GM15510 (cell line): ENCODE measurements around the gene TECTB.

ENCODE experiments used
- POLR2A ChIP-seq: IDR thresholded peaks from 3 replicates; pipeline ENCODE4 v1.6.1; 2011; ENCODE audit warnings: borderline replicate concordance; ENCODE audit not compliant: insufficient read length; ENCODE audit errors: extremely low read depth

The TECTB gene

GRCh38 chr10:112289373-112290053 lies 6.3 kb downstream of the TECTB start:
- TF ChIP-seq POLR2A, result no peak

GRCh38 chr10:112290054-112290373 lies 6.8 kb downstream of the TECTB start:
- TF ChIP-seq POLR2A, result no peak

DNA sequence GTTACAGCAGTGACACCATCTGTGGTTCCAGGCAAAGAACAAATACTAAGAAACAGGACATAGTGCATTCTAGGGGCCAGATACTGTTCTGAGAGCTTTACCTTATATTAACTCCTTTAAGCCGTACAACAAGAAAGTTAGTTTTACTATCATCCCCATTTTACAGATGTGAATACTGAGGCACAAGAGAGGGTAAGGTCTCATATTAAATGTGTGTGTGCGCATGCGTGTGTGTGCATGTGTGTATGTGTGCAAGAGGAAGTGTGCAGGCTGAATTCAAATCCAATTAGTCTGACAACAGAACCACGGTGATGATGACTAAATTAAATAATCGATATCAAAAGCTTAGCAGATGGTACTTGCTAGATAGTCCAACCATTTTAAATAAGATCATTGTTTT lies 11.0 kb downstream of the TECTB start:
- no peak for TF ChIP-seq POLR2A

- TF ChIP-seq POLR2A, result no peak
Observed at GRCh38 chr10:112295853-112296830, 12.9 kb downstream of the TECTB start.

GRCh38 chr10:112296908-112297331 lies 13.7 kb downstream of the TECTB start:
- no peak for TF ChIP-seq POLR2A

GRCh38 chr10:112298581-112298980 lies 15.4 kb downstream of the TECTB start:
- TF ChIP-seq POLR2A, result no peak

DNA sequence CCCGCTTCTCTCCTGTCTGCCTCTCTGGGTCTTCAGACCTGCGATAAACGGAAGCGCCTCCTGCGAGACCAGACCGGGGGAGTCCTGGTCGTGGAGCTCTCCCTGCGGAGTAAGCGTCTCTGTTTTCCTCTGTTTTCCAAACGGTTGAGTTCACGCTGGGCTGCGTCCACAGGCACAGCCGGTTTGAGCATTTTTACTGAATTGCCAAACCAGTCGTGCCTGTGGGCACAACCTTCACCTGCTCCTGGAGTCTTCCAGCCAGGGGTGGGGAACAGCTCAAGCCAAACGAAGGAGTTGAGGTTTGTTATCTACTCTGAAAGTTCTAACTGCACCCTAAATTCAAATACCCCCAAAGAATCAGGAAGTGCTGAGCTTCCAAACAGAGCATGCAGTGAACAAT lies 16.3 kb downstream of the TECTB start:
- no peak for TF ChIP-seq POLR2A

DNA sequence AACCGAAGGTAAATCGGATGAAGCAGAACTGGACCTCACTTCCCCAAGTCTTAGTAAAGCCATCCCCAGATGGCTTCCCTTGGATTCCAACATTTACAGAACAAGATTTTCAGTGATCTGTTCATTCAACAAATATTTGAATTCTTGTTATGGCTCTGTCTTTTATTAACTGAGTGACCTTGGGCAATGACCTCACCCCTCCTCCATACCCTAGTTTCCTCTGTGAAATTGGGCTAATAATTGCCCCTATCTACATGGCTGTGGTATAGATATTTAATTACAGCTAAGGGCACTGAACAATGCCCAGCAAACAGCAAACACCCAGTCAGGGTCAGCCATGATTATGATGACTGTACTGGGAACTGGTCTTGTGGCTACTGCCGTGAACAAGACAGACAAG lies 19.1 kb downstream of the TECTB start:
- TF ChIP-seq POLR2A, result no peak

GRCh38 chr10:112303528-112303927 lies 20.3 kb downstream of the TECTB start:
- no peak for TF ChIP-seq POLR2A

- no peak for TF ChIP-seq POLR2A
Observed at GRCh38 chr10:112304267-112304859, 21.2 kb downstream of the TECTB start.

- TF ChIP-seq POLR2A, result no peak
Observed at GRCh38 chr10:112307358-112308124, 24.3 kb downstream of the TECTB start.

DNA sequence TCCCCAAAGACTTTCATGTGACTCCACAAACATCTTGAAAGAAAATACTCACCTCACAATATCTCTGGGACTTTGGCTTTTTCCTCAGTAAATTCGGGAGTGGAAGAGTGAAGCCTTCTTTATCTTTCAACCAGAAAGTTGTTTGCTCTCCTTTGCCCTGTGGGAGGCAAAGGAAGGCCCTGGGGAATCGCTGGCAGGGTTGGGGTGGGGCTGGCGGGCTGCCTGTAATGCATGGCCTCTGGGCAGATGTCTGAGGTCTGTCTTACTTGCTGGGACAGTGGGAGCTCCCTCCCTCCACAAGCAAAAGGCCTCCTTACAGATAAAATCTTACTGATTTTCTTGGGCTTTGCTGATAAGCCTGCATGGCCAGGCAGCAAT lies 24.9 kb downstream of the TECTB start:
- no peak for TF ChIP-seq POLR2A

- TF ChIP-seq POLR2A, result no peak
Observed at GRCh38 chr10:112311481-112311880, 28.3 kb downstream of the TECTB start.

DNA sequence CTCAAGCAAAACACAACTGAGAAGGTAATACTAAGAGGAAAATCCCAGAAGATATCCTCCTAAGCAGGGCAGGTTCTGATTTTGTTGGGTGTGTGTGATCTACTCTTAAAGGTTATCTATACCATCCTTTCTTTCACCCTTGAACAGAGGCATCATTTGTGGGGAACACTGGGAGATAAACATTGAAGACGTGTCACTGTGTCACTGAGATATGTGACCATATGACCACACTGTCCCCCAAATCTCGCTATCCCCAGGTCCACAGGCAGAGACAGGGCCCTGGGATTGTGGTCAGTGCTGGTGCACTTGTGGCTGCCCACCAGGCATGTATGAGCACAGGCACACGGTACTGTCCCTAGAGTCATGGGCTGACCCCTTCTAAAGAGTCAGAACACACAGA lies 30.0 kb downstream of the TECTB start:
- no peak for TF ChIP-seq POLR2A

- TF ChIP-seq POLR2A, result no peak
Observed at GRCh38 chr10:112313911-112314310, 30.7 kb downstream of the TECTB start.

DNA sequence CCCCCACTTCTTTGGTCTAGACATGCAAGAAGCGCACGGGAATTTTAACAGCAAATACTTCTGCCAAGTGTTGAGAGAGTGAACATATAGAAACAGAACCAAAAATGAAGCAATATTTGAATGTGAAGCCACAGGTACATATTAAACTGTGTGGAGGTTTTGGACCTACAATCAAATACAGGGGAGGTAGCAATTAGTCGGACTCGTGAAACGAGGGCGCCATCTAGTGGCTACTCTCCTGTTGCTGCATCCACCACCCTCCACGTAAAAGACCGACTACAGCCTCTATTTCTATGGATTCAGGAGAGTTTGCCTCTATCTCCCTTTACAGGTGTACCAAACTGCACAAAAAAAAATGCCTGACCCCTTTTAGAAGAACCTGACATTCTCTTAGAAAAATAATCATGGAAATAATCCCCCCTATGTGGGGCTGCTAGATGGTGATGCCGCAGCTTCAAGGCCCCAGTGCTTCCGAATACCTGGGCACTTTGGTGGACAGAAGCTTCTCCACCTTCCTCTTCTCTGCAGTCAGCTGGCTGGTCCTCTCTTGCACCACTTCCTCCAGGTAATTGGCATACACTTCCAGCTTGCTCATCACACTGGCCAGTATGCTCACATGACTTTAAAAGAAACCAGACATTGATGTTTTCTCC lies 31.7 kb downstream of the TECTB start:
- TF ChIP-seq POLR2A, result no peak
